ENCODE data around the gene PHYHD1.

Gene PHYHD1

GRCh38 chr9:128920381-128921058 lies at the start of gene PHYHD1:
PHYHD1 (plus strand) TSS chr9:128920982; CDS start chr9:128922324, 1,342 bp downstream.
- DNase-seq (ENCODE audit: low spot score): peak; percentile 46

GRCh38 chr9:128877852-128878251 lies 42.9 kb upstream of the PHYHD1 start:
- no peak for DNase-seq (ENCODE audit: low spot score)

DNA sequence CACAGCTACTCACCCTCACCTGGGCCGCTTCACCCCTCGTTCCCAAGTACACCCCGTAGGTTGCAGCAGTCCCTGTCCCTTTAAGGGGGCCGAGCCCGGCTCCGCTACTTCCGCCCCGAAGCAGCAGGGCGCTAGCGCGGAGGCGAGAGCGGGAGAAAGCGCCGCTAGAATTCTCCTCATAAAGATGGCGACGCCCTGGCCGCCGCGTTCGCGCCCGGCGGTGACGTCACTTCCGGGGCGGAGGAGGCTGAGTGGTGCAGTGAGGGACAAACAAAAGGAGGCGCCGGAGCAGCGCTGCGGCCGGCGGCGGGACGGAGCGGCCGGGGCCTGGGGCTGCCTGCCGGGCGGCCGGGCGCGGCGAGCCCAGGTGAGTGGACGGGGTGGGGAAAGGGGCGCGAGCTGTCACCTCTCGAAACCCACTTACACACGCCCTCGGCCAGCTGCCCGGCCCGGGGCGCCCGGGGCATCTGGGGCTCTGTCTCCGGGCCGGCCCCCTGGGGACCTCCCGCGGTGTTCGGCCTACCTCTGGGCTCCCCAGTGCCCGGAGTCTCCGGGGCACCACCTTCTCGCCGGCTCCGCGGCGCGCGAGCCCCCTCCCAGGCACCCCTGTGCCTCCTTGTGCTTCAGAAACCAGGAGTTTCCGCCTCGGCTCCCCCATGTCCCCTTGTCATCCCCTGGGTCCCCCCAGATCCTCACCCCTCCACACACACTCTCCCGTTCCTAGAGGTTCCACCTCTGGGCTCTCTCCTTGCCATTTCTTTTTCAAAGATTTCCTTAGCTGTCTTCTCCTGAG lies 38.7 kb upstream of the PHYHD1 start, which contains the start of the genes KYAT1 and LRRC8A:
Gene KYAT1 (minus strand): TSS at position 67 of the 793 bp plus-strand sequence. CDS start 36,545 bp downstream, outside the sequence.
Gene LRRC8A (plus strand): TSS at position 250 of the 793 bp plus-strand sequence. CDS start 25,032 bp downstream, outside the sequence.
- peak; percentile 98 for DNase-seq (ENCODE audit: low spot score)

- peak; percentile 58 for DNase-seq (ENCODE audit: low spot score)
These were observed 37.8 kb upstream of the PHYHD1 start for GRCh38 chr9:128882677-128883603.

DNA sequence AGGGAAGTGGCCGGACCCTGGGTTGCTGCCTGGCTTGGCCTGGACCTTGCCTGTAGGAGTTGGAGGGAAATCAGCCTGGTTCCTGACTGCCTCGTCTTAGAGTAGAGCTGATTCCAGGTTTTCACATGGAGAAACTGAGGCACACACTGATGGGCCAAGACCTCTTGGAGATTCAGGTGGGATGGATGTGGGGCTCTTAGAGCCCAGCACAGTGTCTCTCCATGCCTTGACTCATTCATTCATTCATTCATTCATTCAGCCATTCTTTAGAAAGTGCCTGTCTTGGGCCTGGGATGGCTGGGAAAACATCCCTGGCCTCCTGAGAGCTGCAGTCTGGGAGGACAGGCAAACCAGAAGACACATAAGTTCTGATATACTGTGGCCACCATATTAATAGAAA lies 36.6 kb upstream of the PHYHD1 start:
- DNase-seq (ENCODE audit: low spot score): no peak

DNA sequence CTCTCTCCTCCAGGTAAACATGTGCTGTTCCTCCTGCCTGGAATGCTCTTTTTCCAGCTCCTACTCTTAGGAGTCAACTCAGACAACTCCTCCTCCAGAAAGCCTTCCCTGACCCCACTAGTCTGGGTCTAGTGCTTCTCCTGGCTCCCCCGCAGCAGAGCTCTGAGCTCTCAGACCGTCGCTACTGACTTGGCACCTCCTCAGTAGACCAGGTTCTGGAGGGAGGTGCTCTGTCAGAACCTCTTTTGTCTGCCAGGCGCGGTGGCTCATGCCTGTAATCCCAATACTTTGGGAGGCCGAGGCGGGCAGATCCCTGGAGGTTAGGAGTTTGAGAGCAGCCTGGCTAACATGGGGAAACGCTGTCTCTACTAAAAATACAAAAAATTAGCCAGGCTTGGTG lies 35.4 kb upstream of the PHYHD1 start:
- DNase-seq (ENCODE audit: low spot score): no peak

DNA sequence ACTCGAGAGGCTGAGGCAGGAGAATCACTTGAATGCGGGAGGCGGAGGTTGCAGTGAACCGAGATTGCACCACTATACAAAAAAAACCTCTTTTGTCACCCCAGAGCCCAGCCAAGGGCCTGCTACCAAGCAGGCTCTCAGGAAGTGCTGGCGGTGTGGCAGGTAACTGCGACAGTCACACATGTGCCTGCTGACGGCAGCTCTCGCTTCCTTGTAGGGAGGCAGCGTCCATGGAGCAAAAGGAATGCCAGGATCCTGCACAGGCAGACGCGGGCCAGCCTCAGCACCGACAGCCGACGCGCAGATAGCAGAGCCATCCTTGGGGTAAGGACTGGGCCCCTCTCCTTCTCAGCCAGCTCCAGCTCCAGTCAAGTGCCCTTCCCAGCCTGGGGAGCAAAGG lies 35.0 kb upstream of the PHYHD1 start:
- DNase-seq (ENCODE audit: low spot score): no peak

GRCh38 chr9:128886211-128886891 lies 34.4 kb upstream of the PHYHD1 start:
- DNase-seq (ENCODE audit: low spot score): no peak

- no peak for DNase-seq (ENCODE audit: low spot score)
These were observed 33.7 kb upstream of the PHYHD1 start for GRCh38 chr9:128887049-128887448.

GRCh38 chr9:128887914-128888350 lies 32.9 kb upstream of the PHYHD1 start:
- no peak for DNase-seq (ENCODE audit: low spot score)

DNA sequence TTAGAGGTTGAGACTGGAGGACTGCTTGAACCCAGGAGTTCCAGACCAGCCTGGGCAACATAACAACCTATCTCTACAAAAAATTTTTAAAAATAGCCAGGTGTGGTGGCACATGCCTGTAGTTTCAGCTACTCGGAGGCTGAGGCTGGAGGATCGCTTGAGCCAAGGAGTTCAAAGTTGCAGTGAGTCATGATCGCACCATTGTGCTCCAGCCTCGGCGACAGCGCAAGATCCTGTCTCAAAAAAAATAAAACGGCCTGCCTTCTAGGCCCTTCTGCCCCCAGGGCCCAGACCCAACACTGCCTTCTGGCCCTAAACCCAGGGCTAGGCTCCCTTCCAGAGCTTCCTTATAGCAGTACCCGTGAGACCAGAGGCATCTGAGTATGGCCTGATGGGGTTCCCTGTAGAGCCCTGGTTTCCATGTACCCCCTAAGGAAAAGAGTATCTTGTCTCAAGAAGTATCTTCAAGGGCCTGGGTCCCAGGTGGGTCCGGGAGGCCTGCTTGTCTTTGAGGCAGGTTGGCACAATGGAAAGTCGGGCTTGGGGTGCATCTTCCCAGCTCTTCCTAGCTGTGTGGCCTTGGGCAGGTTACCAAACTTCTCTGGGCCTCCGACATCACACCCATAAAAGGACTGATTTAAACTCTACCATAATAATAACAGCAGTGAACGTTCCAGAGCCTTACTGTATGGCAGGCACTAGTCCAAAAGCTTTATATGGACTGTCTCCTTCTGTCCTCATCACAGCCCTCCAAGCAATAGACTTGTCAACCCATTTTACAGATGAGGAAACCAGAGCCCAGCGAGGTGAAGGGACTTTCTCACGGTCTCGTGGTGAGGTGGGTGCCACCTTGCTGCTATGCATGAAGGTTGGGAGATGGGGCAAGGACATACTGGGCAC lies 29.2 kb upstream of the PHYHD1 start:
- DNase-seq (ENCODE audit: low spot score): no peak

GRCh38 chr9:128892221-128892921 lies 28.4 kb upstream of the PHYHD1 start:
- DNase-seq (ENCODE audit: low spot score): no peak

GRCh38 chr9:128893354-128893753 lies 27.4 kb upstream of the PHYHD1 start:
- DNase-seq (ENCODE audit: low spot score): no peak

GRCh38 chr9:128894764-128895163 lies 26.0 kb upstream of the PHYHD1 start:
- DNase-seq (ENCODE audit: low spot score): no peak

DNA sequence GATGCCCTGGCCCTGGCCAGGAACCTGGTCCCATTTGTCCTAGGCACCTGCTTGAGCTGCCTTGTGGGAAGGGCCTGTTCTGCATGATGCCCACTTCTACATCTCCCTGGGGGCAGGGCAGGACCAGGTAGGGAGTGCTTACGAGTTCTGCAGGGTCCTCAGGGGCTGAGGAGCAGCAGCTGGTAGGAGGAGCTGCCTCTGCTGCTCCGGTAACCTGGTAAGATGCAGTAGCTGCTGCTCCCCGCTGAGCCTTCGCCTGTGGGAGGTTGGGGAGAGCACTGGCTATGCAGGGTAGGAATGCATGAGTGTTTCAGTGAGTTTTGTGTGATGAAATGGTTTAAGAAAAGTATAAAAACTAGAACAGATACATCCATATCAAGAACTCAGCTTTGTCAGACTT lies 25.2 kb upstream of the PHYHD1 start:
- DNase-seq (ENCODE audit: low spot score): no peak

DNA sequence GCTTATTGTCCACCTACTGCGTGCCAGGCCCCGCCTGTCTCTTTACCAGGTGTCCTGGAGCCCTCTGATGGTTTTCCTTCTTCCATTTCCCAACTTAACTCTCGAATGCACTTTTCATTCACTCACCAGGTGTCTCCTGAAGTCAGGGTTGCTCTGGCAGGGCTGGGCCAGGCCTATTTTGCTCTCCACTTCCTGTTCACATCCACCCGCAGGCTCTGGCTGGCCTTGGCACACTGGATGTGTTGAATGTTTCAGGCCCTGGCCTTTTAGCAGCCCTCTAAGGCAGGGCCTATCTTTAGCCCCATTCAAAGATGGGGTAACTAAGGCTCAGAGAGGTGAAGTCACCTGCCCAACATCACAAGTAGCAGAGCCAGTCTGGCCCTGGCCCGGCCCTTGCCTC lies 22.4 kb upstream of the PHYHD1 start:
- DNase-seq (ENCODE audit: low spot score): no peak

DNA sequence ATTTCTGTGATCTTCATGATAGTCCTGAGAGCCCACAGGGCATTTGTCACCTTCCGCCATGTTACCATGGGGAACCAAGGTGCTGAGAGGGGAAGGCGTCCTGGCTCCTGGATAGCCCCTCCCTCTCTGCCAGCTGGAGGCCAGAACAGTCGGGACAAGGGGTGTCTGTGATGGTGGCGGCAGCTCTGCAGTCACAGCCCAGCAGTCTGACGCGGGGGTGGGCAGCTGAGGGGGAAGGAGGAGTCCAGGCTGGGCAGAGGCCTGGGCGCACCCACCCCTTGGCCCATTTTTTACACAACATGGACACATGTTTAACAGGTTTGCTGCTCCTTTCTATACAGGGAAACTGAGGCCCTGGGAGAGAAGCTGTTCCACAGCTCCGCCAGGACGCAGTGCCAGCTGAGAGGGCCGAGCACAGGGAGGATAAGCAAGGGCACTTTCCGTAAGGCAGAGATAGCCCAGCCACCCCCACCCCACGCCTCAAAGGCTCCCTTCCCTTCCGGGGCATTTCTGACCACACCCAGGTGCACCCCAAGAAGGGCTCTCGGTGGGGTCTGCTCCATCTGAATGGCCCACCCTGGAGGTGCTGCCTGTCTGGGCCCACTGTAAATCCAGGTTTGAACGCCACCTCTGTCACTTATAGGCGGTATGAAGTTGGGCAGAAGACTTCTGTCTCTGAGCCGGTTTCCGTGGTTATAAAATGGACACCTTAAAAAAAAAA lies 21.8 kb upstream of the PHYHD1 start:
- DNase-seq (ENCODE audit: low spot score): no peak

- DNase-seq (ENCODE audit: low spot score): no peak
These were observed 21.0 kb upstream of the PHYHD1 start for GRCh38 chr9:128899566-128900322.

All from ecto neural progenitor cell (in vitro differentiated cells).